HFFc6 (cell line): ENCODE measurements around the gene TTC24. TPM values are rescaled to one million over a fixed set of nuclear protein-coding genes. Genes with fewer than 3 reads are reported as not detected.
"Not testable (repeated sequence)": the region's sequence is repeated elsewhere in the genome, so short reads cannot be mapped to it uniquely, and the experiment has no call there.

Experiments used
- DNase-seq: peaks from one replicate; pipeline ENCODE4 v3.0.0-alpha.2; 2018
- H3K27ac Mint-ChIP-seq: 2 replicates; pipeline ENCODE4 v1.8.0; 2020; ENCODE audit warnings: mild to moderate bottlenecking, mixed read lengths
- H3K27me3 Mint-ChIP-seq: 2 replicates; pipeline ENCODE4 v1.8.0; 2021; ENCODE audit warnings: mild to moderate bottlenecking, moderate library complexity, mixed read lengths; ENCODE audit not compliant: insufficient read depth
- H3K36me3 Mint-ChIP-seq: 2 replicates; pipeline ENCODE4 v1.8.0; 2021; ENCODE audit warnings: low read depth, mixed read lengths
- H3K4me1 Mint-ChIP-seq: 2 replicates; pipeline ENCODE4 v1.8.0; 2020; ENCODE audit warnings: low read depth, mixed read lengths
- H3K4me3 Mint-ChIP-seq: 2 replicates; pipeline ENCODE4 v1.8.0; 2020; ENCODE audit warnings: mild to moderate bottlenecking, moderate library complexity, mixed read lengths
- H3K9me3 Mint-ChIP-seq: 2 replicates; pipeline ENCODE4 v1.8.0; 2020; ENCODE audit warnings: mild to moderate bottlenecking, mixed read lengths
- CTCF ChIP-seq: fragments of 200-600 bp; sonication (generic); IDR thresholded peaks from 2 replicates; pipeline ENCODE4 v1.5.0; 2021; ENCODE audit warnings: antibody characterized with exemption, mild to moderate bottlenecking
- total RNA-seq, 6 experiments: library from RNA; stranded (reverse); fragmentation: NEBNext Ultra II Directional; extraction: Animal tissue kit (Norgen Biotek cat#: 25700); gene quantifications; 2 replicates in 1 of 6; 3 replicates in 5 of 6; pipeline ENCODE4 v1.2.3, GENCODE V29; 2021

Gene TTC24
- total RNA-seq, 6 experiments from 2014 or later: not detected

- no peak for DNase-seq
- no peak for TF ChIP-seq CTCF
- Mint-ChIP-seq H3K4me1 (peaks cover 9% of the 10 kb centered on the region), H3K27ac (no peak overlapping the region), H3K4me3 (no peak overlapping the region), H3K27me3 (peaks cover 3% of the 10 kb centered on the region), H3K36me3 (no peaks in the 10 kb centered on the region), H3K9me3 (no peaks in the 10 kb centered on the region)
Measured at GRCh38 chr1:156586892-156587477, 7.5 kb downstream of the TTC24 start.

GRCh38 chr1:156587927-156588326 lies 8.4 kb downstream of the TTC24 start:
- DNase-seq, H3K36me3 Mint-ChIP-seq, H3K9me3 Mint-ChIP-seq, H3K27ac Mint-ChIP-seq, H3K27me3 Mint-ChIP-seq, H3K4me3 Mint-ChIP-seq: not testable (repeated sequence)
- peaks cover 15% of the 10 kb centered on the region for H3K4me1 Mint-ChIP-seq

- H3K36me3 Mint-ChIP-seq: no peaks in the 10 kb centered on the region; the same call in 1 of the 2 replicates
Measured at GRCh38 chr1:156589546-156589945, 10.0 kb downstream of the TTC24 start.

GRCh38 chr1:156590326-156591180 lies 11.0 kb downstream of the TTC24 start:
- Mint-ChIP-seq H3K4me3 (peak overlapping the region; percentile 89; the same call in 1 of the 2 replicates), H3K27me3 (peaks cover 3% of the 10 kb centered on the region), H3K4me1 (peaks cover 16% of the 10 kb centered on the region), H3K9me3 (no peaks in the 10 kb centered on the region), H3K27ac (peak overlapping the region; percentile 89; the same call in 1 of the 2 replicates), H3K36me3 (peaks cover 7% of the 10 kb centered on the region; the same call in 1 of the 2 replicates)
- DNase-seq: no peak
- no peak for TF ChIP-seq CTCF

More at GRCh38 chr1:156589546-156589945, 10.0 kb downstream of the TTC24 start:
- Mint-ChIP-seq H3K4me3 (no peak overlapping the region), H3K27ac (no peak overlapping the region), H3K4me1 (peaks cover 16% of the 10 kb centered on the region), H3K9me3 (no peaks in the 10 kb centered on the region), H3K27me3 (peaks cover 3% of the 10 kb centered on the region)
- DNase-seq: no peak
- no peak for TF ChIP-seq CTCF

GRCh38 chr1:156591181-156591431 lies 11.6 kb downstream of the TTC24 start:
- no peak for DNase-seq
- peak overlapping the region; percentile 89 for H3K4me3 Mint-ChIP-seq
- H3K4me1 Mint-ChIP-seq: peaks cover 16% of the 10 kb centered on the region
- peaks cover 11% of the 10 kb centered on the region; the same call in 1 of the 2 replicates for H3K36me3 Mint-ChIP-seq
- no peak for TF ChIP-seq CTCF
- H3K27me3 Mint-ChIP-seq: no peaks in the 10 kb centered on the region; the same call in 1 of the 2 replicates
- peak overlapping the region; percentile 89 for H3K27ac Mint-ChIP-seq
- no peaks in the 10 kb centered on the region for H3K9me3 Mint-ChIP-seq
